ENCODE measurements around the gene GRIK3.

- no peak for TF ChIP-seq ZNF843 (tag by site-specific recombination; IDR thresholded peaks at IDR 0.05)
- no peak for TF ChIP-seq ZNF677 (tag by site-specific recombination; IDR thresholded peaks at IDR 0.05)
- TF ChIP-seq ZNF501 (tag by site-specific recombination; IDR thresholded peaks at IDR 0.05) = no peak
- no peak for TF ChIP-seq GLIS2 (tag by site-specific recombination; IDR thresholded peaks at IDR 0.05)
- TF ChIP-seq CTCF (tag by site-specific recombination; IDR thresholded peaks at IDR 0.05) = no peak
- no peak for TF ChIP-seq ZBTB21 (tag by site-specific recombination; IDR thresholded peaks at IDR 0.05)
- TF ChIP-seq ZNF423 (tag by site-specific recombination; IDR thresholded peaks at IDR 0.05) = no peak
- TF ChIP-seq ZNF704 (tag by site-specific recombination; IDR thresholded peaks at IDR 0.05) = no peak
- no peak for TF ChIP-seq ZNF544 (tag by site-specific recombination; IDR thresholded peaks at IDR 0.05)
- no peak for TF ChIP-seq REST (tag by site-specific recombination; IDR thresholded peaks at IDR 0.05)
- TF ChIP-seq ZNF707 (tag by site-specific recombination; IDR thresholded peaks at IDR 0.05) = no peak
These were observed 24.2 kb upstream of the GRIK3 start for GRCh38 chr1:37058424-37058988.
